SHP77 treated with DMSO at 0.1 percent for 48 hours (cell line): ENCODE measurements around the gene FAT4.

Source experiments
- DNase-seq: peaks from one replicate; lab custom pipeline; 2025; lab: John Stamatoyannopoulos, UW

The FAT4 gene

GRCh38 chr4:125317525-125317877, 2.7 kb downstream of the FAT4 start:
- no peak for DNase-seq

GRCh38 chr4:125319311-125319710, 4.6 kb downstream of the FAT4 start:
- DNase-seq, result no peak

GRCh38 chr4:125321709-125322365, 7.1 kb downstream of the FAT4 start:
- DNase-seq, result no peak

- DNase-seq, result no peak
Observed at GRCh38 chr4:125322366-125322730, 7.6 kb downstream of the FAT4 start.

- no peak for DNase-seq
Observed at GRCh38 chr4:125323654-125324053, 8.9 kb downstream of the FAT4 start.

- no peak for DNase-seq
Observed at GRCh38 chr4:125325733-125326132, 11.0 kb downstream of the FAT4 start.

- no peak for DNase-seq
Observed at GRCh38 chr4:125331116-125331515, 16.4 kb downstream of the FAT4 start.

- DNase-seq, result no peak
Observed at GRCh38 chr4:125334926-125335325, 20.2 kb downstream of the FAT4 start.

GRCh38 chr4:125338814-125339213, 24.1 kb downstream of the FAT4 start:
- no peak for DNase-seq

- no peak for DNase-seq
Observed at GRCh38 chr4:125344198-125344597, 29.4 kb downstream of the FAT4 start.

- DNase-seq, result no peak
Observed at GRCh38 chr4:125346616-125347015, 31.9 kb downstream of the FAT4 start.

GRCh38 chr4:125350470-125351135, 35.8 kb downstream of the FAT4 start:
- no peak for DNase-seq

GRCh38 chr4:125352521-125352920, 37.8 kb downstream of the FAT4 start:
- no peak for DNase-seq

- DNase-seq, result no peak
Observed at GRCh38 chr4:125353131-125353530, 38.4 kb downstream of the FAT4 start.

- DNase-seq, result no peak
Observed at GRCh38 chr4:125355791-125356190, 41.0 kb downstream of the FAT4 start.

GRCh38 chr4:125357675-125358074, 42.9 kb downstream of the FAT4 start:
- no peak for DNase-seq

GRCh38 chr4:125358453-125358852, 43.7 kb downstream of the FAT4 start:
- DNase-seq, result no peak

GRCh38 chr4:125359363-125359762, 44.6 kb downstream of the FAT4 start:
- DNase-seq, result no peak

GRCh38 chr4:125359960-125360634, 45.3 kb downstream of the FAT4 start:
- no peak for DNase-seq

GRCh38 chr4:125360727-125361126, 46.0 kb downstream of the FAT4 start:
- no peak for DNase-seq
